ENCODE results near the gene OXER1.

Gene OXER1

GRCh38 chr2:42793334-42794270, 29.7 kb upstream of the OXER1 start:
- no peak for DNase-seq (ENCODE audit: low spot score)

DNA sequence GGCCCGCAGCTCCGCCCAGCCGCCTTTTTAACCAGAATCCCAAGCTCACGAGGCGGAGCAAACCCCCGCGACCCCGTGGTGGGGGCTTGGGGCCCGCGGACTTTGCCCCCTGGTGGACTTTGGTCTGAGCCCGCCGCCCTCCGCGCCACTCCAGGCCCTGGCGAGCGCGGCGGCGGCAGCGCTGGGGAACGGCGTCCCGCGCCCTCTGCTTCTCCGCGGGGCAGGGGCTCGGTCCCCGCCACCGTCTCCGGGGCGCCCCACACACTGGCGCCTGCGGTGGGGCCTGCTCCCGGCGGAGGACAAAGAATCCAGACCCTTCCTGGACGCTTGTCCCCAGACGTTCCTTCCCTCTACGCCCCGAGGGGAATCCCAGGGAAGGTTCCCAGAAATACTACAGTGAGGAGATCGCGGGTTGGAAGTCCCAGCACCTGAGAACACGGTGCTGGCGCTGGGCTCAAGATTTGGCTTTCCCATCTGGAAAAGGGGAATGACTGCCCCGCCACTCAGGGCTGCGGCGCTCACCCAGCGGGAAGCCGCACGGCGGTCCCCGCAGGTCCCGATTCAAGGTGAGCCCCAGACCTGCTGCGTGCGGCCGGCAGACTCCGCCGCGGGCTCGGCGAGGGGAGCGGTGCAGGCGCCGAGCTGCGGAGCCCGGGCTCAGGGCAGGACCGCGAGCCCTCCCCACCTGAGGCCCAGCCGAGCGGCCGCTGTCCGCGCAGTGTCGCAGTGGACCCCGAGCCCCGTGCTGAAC, 28.8 kb upstream of the OXER1 start, which contains the start of gene HAAO:
TSS of gene HAAO (minus strand) at position 1 of the 751 bp plus-strand sequence. CDS start 47 bp downstream, outside the sequence.
- DNase-seq (ENCODE audit: low spot score) = no peak

- no peak for DNase-seq (ENCODE audit: low spot score)
Observed at GRCh38 chr2:42792087-42792582, 28.2 kb upstream of the OXER1 start.

DNA sequence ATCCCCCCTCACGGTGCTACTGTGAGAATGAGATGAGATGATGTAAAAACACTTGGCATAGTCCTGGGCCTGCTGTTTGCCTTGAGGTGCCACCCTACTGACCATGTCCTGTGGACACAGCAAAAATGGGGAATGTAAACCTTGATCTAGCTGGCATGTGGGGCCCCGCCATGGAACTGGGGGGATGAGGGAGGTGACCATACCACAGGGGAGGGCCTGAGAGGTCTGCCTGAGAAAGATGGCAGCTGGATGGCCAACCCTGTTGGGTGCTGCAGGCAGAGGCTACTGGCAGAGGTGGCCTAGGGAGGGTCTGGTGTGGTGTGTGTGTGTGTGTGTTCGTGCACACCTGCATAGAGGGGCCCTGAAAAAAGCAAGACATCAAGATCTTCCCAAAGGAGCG, 27.7 kb upstream of the OXER1 start:
- no peak for DNase-seq (ENCODE audit: low spot score)

DNA sequence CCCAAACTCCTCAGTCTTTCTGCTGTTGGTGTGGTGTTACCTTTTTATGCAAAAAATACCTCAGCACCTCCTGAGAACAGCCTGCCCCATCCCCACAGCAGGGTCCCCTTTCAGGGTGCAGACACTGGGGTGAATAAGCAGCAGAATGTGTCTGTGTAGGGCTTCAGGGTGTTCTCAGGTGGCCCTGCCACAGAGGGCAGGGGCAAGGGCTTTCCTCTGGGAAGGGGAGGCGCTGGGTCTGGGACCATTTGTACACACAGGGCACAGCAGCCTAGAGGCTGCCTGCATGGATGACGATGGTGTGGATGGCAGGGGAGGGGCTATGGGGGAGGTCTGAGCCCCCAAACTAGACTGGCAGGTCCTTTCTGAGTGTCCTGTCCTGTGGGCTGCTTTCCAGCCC, 25.8 kb upstream of the OXER1 start:
- DNase-seq (ENCODE audit: low spot score) = no peak

DNA sequence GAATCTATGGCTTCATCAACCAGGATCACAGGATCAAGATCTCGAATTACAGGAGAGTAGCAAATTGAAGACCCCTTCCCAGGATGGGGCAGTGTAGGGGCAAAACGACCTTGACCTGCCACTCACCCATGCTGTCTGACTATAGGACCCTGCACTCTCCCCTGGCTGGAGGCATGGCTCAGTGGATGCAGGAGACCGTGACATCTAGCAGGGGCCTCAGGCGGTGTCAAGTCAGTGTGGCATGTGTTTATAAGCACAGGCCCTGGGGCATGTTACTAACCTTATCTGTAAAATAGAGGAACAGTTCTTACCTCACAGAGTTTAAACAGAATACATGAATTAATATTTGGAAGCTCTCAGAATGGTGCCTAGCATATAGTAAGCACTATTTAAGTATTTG, 24.9 kb upstream of the OXER1 start:
- DNase-seq (ENCODE audit: low spot score) = no peak

DNA sequence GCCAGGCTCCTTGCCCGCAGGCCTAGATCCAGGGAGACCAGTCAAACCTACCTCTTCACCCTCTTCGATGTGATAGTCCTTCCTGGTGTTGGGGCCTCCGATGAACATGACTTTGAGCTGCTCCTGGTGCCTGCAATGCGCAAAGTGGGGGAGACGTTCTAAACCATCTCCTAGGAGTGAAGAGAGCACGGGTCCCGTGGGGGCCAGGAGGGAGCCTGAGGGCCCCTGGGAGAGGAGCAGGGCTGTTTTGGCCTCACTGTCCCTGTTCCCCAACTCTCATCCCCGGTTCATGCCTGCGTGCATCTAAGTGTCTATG, 24.5 kb upstream of the OXER1 start:
- DNase-seq (ENCODE audit: low spot score) = no peak

GRCh38 chr2:42787788-42788477, 24.0 kb upstream of the OXER1 start:
- DNase-seq (ENCODE audit: low spot score) = no peak

- DNase-seq (ENCODE audit: low spot score) = no peak
Observed at GRCh38 chr2:42787424-42787787, 23.5 kb upstream of the OXER1 start.

DNA sequence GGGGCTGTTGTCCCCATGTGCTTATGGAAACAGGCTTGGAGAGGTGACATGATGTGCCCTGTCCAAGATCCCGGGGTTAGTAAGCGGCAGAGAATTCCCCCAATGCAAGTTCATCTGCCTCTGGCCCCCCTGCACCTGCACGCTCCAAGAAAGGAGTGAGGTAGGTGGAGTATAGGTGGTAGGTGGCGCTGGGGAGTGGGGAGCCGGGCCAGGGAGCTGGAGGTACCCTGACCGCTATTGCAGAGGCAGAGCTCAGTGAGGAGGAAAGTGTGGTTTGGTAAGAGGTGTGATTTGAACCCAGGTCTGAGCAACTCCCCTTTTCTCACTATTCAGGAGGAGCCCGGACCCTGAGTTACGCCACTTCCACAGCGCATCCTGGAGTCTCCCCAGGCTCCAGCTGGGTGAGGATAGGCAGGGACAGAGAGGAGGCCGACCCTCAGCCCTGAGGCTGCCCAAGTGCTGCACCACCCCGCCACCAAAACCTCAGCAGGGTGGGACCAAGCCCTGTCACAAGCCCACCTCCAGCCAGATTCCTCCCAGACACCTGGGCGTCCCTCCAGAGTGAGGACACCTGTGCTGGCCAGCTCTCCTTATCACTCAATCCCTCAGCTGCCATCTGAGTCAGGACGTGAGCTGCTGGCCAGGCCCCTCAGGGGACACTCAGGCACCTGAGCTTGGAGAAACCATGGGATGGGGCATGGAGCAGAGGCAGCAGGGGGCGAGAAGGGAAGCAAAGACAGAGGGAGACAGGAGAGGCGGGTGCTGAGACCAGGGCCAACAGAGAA, 22.8 kb upstream of the OXER1 start:
- no peak for DNase-seq (ENCODE audit: low spot score)

- DNase-seq (ENCODE audit: low spot score) = no peak
Observed at GRCh38 chr2:42784204-42784880, 20.4 kb upstream of the OXER1 start.

DNA sequence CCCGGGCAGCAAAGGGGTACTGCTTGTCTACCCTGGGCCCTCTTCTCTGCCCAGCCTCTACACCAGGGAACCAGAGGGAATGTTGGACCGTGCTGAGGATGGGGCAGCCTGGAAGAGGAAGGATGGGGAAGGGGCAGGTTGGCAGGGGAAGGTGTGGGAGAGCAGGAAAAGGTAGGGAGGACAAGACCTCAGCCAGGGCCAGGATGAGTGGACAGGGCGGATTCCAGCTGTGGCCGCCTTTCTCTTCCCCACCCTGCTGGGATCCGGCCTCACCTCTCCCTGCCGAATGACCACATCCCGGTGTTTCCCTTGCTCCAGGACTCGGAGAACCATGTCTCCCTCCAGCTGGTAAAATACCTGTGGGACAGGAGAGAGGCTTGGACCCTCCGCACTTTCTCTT, 19.6 kb upstream of the OXER1 start:
- no peak for DNase-seq (ENCODE audit: low spot score)

DNA sequence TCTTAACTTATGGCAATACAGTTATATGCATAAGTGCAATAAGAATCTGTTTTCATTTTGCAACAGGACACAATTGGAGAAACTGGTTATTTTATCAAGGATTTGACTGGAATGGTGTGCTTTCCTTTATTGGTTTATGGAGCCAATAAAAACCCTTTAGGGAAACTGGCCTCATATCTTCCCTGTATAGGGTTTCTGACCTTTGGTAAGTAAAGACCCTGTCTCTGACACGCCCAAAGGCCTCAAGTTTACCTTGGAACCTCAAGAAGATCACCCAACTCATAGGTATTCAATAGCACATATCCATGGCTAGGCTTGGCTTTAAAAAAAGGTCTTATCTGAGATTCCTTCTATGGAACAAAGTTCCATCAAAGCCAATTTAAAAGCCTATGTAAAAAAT, 17.2 kb upstream of the OXER1 start:
- DNase-seq (ENCODE audit: low spot score) = no peak

DNA sequence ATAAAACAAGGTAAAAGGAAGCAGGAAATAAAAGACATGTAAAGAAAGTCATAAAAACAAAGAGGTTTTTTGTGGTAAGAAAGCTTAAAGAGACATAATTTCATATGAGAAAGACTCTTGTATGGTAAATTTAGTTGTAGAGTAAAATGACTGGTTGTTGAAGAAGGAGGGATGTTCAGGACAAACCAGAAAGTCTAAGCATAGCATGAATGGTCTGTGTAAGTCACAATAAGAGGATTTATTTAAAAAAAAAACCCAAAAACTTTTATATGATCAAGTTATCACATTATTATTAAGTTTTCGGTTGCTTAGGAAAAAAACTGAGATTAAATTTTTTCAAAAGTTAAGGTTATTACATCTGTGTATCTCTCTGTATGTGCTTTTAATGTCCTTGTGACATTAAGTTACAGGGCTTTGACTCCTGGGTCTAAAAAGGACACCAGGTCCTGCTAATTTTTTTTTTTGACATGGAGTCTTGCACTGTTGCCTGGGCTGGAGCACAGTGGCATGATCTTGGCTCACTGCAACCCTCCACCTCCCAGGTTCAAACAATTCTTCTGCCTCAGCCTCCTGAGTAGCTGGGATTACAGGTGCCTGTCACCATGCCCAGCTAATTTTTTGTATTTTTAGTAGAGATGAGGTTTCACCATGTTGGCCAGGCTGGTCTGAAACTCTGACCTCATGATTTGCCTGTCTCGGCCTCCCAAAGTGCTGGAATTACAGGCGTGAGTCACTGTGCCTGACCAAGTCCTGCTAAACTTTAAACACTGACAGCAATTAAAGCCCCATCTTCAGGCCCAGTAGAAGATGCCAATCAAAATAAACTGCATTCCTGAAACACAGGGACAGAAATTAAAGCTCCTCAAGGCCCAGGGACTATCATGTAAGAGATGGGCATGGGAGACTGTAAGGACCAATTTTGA, 14.2 kb upstream of the OXER1 start:
- no peak for DNase-seq (ENCODE audit: low spot score)

GRCh38 chr2:42775810-42776209, 11.9 kb upstream of the OXER1 start:
- DNase-seq (ENCODE audit: low spot score) = no peak

DNA sequence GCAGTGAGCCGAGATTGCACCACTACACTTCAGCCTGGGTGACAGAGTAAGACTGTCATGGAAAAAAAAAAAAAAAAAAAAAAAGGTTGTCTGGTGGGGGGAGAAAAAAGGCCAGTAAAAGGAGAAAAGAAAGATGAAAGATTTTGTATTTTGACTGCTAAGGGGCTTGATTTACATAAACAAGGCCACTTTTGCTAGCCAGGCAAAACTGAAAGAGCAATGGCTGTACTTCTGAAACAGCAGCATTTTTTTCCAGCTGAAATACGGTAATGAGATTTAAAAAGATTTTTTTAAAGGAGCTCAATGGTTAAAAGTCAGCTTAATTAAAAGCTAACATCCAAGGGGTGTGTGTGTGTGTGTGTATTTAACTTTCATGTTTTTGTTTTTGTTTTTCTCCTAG, 11.3 kb upstream of the OXER1 start:
- DNase-seq (ENCODE audit: low spot score) = no peak

DNA sequence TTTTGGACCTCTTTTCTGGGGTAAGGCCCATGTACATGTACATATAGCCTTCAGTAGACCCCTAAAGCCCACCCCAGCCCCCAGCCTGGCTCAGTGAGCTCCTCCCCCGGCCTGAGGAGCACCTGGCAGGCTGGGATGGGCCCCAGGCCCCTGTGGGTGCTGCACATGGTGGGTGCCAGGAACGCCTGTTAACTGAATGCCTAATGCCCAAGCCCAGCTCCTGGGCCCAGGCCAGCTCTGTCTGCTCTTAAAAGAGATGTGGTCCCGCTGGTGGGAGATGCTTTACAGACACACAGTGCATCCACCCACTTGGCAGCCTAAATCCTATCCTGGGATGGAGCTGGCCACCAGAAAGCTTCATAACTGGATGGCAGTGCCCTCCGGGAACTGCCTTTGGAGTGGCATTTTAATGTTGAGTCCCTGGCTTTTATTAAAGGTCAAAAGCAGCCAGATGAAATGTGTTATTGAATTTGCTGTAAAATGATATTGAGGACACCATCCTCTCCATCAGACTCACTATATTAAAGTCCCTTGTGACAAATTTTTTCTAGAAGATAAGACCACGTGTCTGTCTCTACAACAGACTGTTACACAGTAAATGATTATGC, 7.7 kb upstream of the OXER1 start:
- DNase-seq (ENCODE audit: low spot score) = no peak

- DNase-seq (ENCODE audit: low spot score) = no peak
Observed at GRCh38 chr2:42770288-42771131, 6.6 kb upstream of the OXER1 start.

Measured in globus pallidus (tissue), 1 donor.